ENCODE measurements around the gene NAB2.

The NAB2 gene

DNA sequence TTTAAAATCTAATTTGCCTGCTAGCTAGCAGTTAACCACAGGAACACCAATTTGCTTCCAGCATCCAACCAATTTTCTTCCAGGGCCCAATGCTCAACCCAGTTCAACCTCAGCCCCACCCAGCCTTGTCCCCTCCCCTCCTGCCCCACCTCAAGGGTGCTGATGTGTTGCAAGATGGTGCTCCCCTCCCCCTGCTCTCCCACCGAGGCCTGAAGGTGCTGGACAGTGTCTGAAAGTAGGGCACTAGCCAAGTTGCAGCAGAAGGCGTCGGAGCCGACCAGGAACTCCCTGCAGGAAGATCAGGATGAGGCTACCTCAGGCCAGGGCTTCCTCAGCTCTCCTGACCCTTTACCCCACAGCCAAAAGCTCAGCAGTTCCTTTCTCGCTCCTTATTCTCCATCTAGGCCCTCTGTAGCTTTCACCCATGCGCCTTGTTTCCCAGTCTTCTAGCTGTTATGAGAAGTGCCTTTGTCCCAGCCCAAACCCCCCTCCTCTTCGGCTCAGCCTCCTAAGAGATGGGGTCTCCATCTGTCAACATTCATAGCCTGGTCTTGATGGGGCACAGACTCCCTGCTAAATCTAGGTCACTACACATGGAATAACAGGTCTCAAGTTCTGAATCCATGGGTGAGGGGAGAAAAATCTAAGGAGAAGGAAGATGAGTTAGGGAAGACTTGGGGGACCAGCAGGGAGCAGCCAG is 18.7 kb downstream of the NAB2 start:
- no peak overlapping the region for H3K4me3 ChIP-seq (ENCODE audit: low read depth, low read length)
- H3K36me3 ChIP-seq (ENCODE audit: control insufficient read depth in 2 of 2, insufficient read depth in 1 of 2, low read length in 2 of 2) = peaks cover 0 to 20% of the 10 kb centered on the region in 2 experiments; a peak in 1 of 3 replicates
- H3K27ac ChIP-seq (ENCODE audit: extremely low read depth, low read depth, low read length) = no peak overlapping the region
- 0 out of 2 replicates have a peak, but pooled peaks cover 3% of the 10 kb centered on the region for H3K4me1 ChIP-seq (ENCODE audit: control insufficient read depth, insufficient read depth, low read length)
- CTCF ChIA-PET = interaction anchor here (0.7 to 6.4 kb wide), 6 partner anchors 15 to 38 kb away, joined by 3 to 135 read pairs (median 4); no protein-coding TSS in a partner anchor
- no peaks in the 10 kb centered on the region for H3K9me3 ChIP-seq (ENCODE audit: control insufficient read depth, insufficient read depth, low read depth, low read length)
- POLR2A ChIA-PET = no interaction called here
- TF ChIP-seq ZSCAN23 (tag by site-specific recombination; IDR thresholded peaks at IDR 0.05) (no peak), ZNF248 (tag by site-specific recombination; IDR thresholded peaks at IDR 0.05) (no peak)
- TF ChIP-seq, protein P1, sequence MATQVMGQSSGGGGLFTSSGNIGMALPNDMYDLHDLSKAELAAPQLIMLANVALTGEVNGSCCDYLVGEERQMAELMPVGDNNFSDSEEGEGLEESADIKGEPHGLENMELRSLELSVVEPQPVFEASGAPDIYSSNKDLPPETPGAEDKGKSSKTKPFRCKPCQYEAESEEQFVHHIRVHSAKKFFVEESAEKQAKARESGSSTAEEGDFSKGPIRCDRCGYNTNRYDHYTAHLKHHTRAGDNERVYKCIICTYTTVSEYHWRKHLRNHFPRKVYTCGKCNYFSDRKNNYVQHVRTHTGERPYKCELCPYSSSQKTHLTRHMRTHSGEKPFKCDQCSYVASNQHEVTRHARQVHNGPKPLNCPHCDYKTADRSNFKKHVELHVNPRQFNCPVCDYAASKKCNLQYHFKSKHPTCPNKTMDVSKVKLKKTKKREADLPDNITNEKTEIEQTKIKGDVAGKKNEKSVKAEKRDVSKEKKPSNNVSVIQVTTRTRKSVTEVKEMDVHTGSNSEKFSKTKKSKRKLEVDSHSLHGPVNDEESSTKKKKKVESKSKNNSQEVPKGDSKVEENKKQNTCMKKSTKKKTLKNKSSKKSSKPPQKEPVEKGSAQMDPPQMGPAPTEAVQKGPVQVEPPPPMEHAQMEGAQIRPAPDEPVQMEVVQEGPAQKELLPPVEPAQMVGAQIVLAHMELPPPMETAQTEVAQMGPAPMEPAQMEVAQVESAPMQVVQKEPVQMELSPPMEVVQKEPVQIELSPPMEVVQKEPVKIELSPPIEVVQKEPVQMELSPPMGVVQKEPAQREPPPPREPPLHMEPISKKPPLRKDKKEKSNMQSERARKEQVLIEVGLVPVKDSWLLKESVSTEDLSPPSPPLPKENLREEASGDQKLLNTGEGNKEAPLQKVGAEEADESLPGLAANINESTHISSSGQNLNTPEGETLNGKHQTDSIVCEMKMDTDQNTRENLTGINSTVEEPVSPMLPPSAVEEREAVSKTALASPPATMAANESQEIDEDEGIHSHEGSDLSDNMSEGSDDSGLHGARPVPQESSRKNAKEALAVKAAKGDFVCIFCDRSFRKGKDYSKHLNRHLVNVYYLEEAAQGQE (tag by site-specific recombination; IDR thresholded peaks at IDR 0.05) = peak; percentile 78

DNA sequence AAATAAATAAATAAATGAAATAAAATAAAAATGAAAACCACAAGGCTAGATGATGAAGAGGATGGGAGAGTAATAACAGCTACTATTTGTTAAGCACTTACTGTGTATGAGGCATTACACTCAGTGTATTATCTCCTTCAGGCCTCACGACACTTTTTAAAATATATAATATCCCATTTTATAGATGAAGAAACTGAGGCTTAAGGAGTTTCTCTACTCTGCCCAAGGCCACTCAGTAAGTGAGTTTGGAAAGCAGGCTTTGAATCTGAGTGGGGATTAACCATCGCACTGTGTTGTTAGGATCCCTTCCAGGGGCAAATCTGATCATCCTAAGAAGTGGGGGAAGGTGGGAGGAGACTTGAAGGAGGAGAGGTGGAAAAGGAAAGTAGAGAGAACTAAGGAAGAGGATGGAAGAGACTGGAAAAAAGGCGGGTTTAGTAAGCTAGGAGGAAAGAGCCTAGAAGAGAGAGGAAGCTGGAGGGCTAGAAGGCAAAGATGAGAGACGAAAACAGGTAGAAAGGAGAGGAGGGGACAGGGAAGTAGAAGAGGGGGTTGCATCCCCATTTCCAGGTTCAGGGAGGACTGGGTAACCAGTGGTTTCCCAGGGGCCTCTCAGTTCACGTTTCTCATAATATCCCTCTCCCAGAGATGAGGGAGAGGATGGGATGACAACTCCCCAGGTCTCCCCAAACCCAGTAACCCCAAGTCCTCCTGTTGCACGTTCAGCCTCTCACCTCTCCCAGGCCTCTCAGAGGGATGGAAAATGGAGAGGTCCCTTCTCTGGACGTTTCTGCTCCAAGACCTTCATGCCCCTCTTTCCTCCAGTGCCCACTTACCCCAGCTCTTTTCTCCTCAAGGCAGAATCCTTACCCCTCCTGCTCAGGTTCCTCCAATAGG is 20.5 kb downstream of the NAB2 start:
- CTCF ChIA-PET = interaction anchor here (0.6 to 6.4 kb wide), 7 partner anchors 14 to 823 kb away, joined by 3 to 135 read pairs (median 3); no protein-coding TSS in a partner anchor
- POLR2A ChIA-PET = interaction anchor here (1.6 kb wide), 1 partner anchor 18 kb away, joined by 10 read pairs; no protein-coding TSS in a partner anchor
- H3K27ac ChIP-seq (ENCODE audit: extremely low read depth, low read depth, low read length) = no peak overlapping the region
- TF ChIP-seq OSR2 (tag by site-specific recombination; IDR thresholded peaks at IDR 0.05) (no peak), IKZF3 (tag by site-specific recombination; IDR thresholded peaks at IDR 0.05) (no peak), ZNF202 (tag by site-specific recombination; IDR thresholded peaks at IDR 0.05; ENCODE audit: borderline replicate concordance) (no peak), EGR2 (tag by site-specific recombination; IDR thresholded peaks at IDR 0.05; ENCODE audit: low read depth) (no peak), ZNF146 (tag by site-specific recombination; IDR thresholded peaks at IDR 0.05) (no peak), ZBTB8A (tag by site-specific recombination; IDR thresholded peaks at IDR 0.05) (no peak), ZNF366 (tag by site-specific recombination; conservative IDR thresholded peaks at IDR 0.05) (peak; percentile 72), ZNF660 (tag by site-specific recombination; IDR thresholded peaks at IDR 0.05) (no peak), ZNF391 (tag by site-specific recombination; IDR thresholded peaks at IDR 0.05; ENCODE audit: borderline replicate concordance, low read depth) (no peak), SCRT2 (tag by site-specific recombination; IDR thresholded peaks at IDR 0.05) (peak; percentile 41; the same call in 1 of the 2 replicates)
- TF ChIP-seq, protein P2, sequence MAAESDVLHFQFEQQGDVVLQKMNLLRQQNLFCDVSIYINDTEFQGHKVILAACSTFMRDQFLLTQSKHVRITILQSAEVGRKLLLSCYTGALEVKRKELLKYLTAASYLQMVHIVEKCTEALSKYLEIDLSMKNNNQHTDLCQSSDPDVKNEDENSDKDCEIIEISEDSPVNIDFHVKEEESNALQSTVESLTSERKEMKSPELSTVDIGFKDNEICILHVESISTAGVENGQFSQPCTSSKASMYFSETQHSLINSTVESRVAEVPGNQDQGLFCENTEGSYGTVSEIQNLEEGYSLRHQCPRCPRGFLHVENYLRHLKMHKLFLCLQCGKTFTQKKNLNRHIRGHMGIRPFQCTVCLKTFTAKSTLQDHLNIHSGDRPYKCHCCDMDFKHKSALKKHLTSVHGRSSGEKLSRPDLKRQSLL (tag by site-specific recombination; IDR thresholded peaks at IDR 0.05) = no peak
- peaks cover 0 to 16% of the 10 kb centered on the region in 2 experiments; a peak in 1 of 3 replicates for H3K36me3 ChIP-seq (ENCODE audit: control insufficient read depth in 2 of 2, insufficient read depth in 1 of 2, low read length in 2 of 2)
- no peaks in the 10 kb centered on the region for H3K9me3 ChIP-seq (ENCODE audit: control insufficient read depth, insufficient read depth, low read depth, low read length)
- 0 out of 2 replicates have a peak, but pooled peaks cover 3% of the 10 kb centered on the region for H3K4me1 ChIP-seq (ENCODE audit: control insufficient read depth, insufficient read depth, low read length)
- H3K4me3 ChIP-seq (ENCODE audit: low read depth, low read length) = no peak overlapping the region
